D721Med (cell line): ENCODE measurements around the gene CDK17.
"Not testable (repeated sequence)": the region's sequence is repeated elsewhere in the genome, so short reads cannot be mapped to it uniquely, and the experiment has no call there.

Experiments
- DNase-seq: peaks from one replicate; pipeline ENCODE4 v3.0.0; 2011; ENCODE audit warnings: low spot score; ENCODE audit not compliant: insufficient read length
- FAIRE-seq: peaks from 2 replicates; lab custom pipeline; 2011; peaks lifted over from hg19 to GRCh38; lab: Jason Lieb, UNC
- CTCF ChIP-seq: IDR thresholded peaks from 2 replicates; pipeline ENCODE4 v1.5.1; 2012; ENCODE audit warnings: mild to moderate bottlenecking, control low read depth; ENCODE audit not compliant: insufficient read depth; ENCODE audit errors: missing control alignments

The CDK17 gene

GRCh38 chr12:96441816-96442215 is 41.6 kb upstream of the CDK17 start:
- DNase-seq (no peak), FAIRE-seq (no peak)
- TF ChIP-seq CTCF = no peak

GRCh38 chr12:96438330-96438729 is 38.1 kb upstream of the CDK17 start:
- DNase-seq (no peak), FAIRE-seq (no peak)
- no peak for TF ChIP-seq CTCF

GRCh38 chr12:96437171-96437445 is 36.9 kb upstream of the CDK17 start:
- FAIRE-seq = no peak
- TF ChIP-seq CTCF = no peak
- no peak for DNase-seq

- no peak for TF ChIP-seq CTCF
- DNase-seq (no peak), FAIRE-seq (no peak)
These were observed 36.3 kb upstream of the CDK17 start for GRCh38 chr12:96436366-96437170.

- TF ChIP-seq CTCF = no peak
- DNase-seq (no peak), FAIRE-seq (no peak)
These were observed 33.9 kb upstream of the CDK17 start for GRCh38 chr12:96434107-96434506.

- FAIRE-seq, DNase-seq: not testable (repeated sequence)
These were observed 32.5 kb upstream of the CDK17 start for GRCh38 chr12:96432496-96433321.

GRCh38 chr12:96431067-96431466 is 30.8 kb upstream of the CDK17 start:
- no peak for TF ChIP-seq CTCF
- FAIRE-seq (no peak), DNase-seq (no peak)
